Ovary (tissue), 9 donors: ENCODE data around the gene MTMR8. TPM values are rescaled to one million over a fixed set of nuclear protein-coding genes. Genes with fewer than 3 reads are reported as not detected.
"Not testable (repeated sequence)": the region's sequence is repeated elsewhere in the genome, so short reads cannot be mapped to it uniquely, and the experiment has no call there.

Experiments
- DNase-seq, 5 donors: peaks; one replicate each; pipeline ENCODE4 v3.0.0-alpha.2; 2019 to 2020
- H3K27ac ChIP-seq, 2 donors: fragments of 200-600 bp; one replicate each; pipeline versions ENCODE4 v1.5.1 to v1.8.0; 2019 to 2022
- H3K27me3 ChIP-seq: fragments of 200-600 bp; one replicate; pipeline ENCODE4 v1.8.0; 2022
- H3K36me3 ChIP-seq: fragments of 200-600 bp; sonication (generic); one replicate; pipeline ENCODE4 v1.5.1; 2019
- H3K4me1 ChIP-seq: one replicate; pipeline ENCODE4 v1.8.1; 2013; ENCODE audit warnings: mild to moderate bottlenecking, moderate library complexity; ENCODE audit not compliant: insufficient read depth
- H3K4me3 ChIP-seq: fragments of 200-600 bp; sonication (generic); one replicate; pipeline ENCODE4 v1.5.1; 2017
- H3K9me3 ChIP-seq, 2 donors: fragments of 200-600 bp in 1 of 2; sonication (generic) in 1 of 2; one replicate each; pipeline versions ENCODE4 v1.5.1 to v1.8.1; 2013 to 2019; ENCODE audit warnings: mild to moderate bottlenecking in 1 of 2, moderate library complexity in 1 of 2
- EP300 ChIP-seq: sonication (generic); formaldehyde crosslinking; IDR thresholded peaks from one replicate; pipeline ENCODE4 v1.6.1; 2017; ENCODE audit warnings: antibody characterized with exemption
- POLR2A ChIP-seq: fragments of 450-650 bp; IDR thresholded peaks from one replicate; pipeline ENCODE4 v1.6.1; 2017; ENCODE audit warnings: antibody characterized with exemption, mild to moderate bottlenecking, moderate library complexity
- WGBS, 3 donors: extraction: QIAGEN DNeasy Blood & Tissue Kit in 1 of 3; methylation state at CpG; one replicate each; pipeline versions ENCODE4 v1.1.5 to v1.1.7; 2013 to 2017; 5-methylcytosine and 5-hydroxymethylcytosine counted together
- intact Hi-C, 4 donors: fragments of 100-400 bp; cut with DNase I; formaldehyde crosslinking; loops; one replicate each; pipeline versions ENCODE4 v1.11.0 to v1.15.1; 2022 to 2023
- polyA plus RNA-seq, 2 donors: library from polyadenylated mRNA; stranded (reverse); fragments of 200-250 nt in 1 of 2; fragments of 350-450 nt in 1 of 2; fragmentation: Illumina TruSeq in 1 of 2; extraction: RNeasy Lipid Tissue Mini Kit (QIAGEN cat#74804) in 1 of 2; gene quantifications; one replicate each; pipeline ENCODE4 v1.2.3, GENCODE V29; 2013 to 2014
- total RNA-seq, 7 donors: library from RNA; depleted of rRNA in 2 of 7; stranded (reverse); fragments of >200 nt in 2 of 7; fragmentation: NEBNext Ultra II Directional in 3 of 7; extraction: Animal tissue kit (Norgen Biotek cat#: 25700) in 3 of 7; gene quantifications; one replicate each; pipeline versions ENCODE4 v1.1.0 to v1.2.4, GENCODE V29; 2016 to 2023
- TF ChIP-seq, protein P1 (sequence below), 3 donors: fragments of 450-650 bp in 2 of 3; fragments of 200-600 bp in 1 of 3; IDR thresholded peaks; one replicate each; pipeline versions ENCODE4 v1.5.1 to v1.8.0; 2016 to 2022; ENCODE audit warnings: antibody characterized with exemption in 3 of 3, mild to moderate bottlenecking in 1 of 3
- donor health status: DM: no; HTN: no; CAD: no; lungs with moderate emphysema.
- donor health status: DM: no; HTN: no; CAD: no.
- donor health status: Bipolar disorder and iron deficiency.
- donor health status: DM: yes; HTN: yes; CAD: no.
- donor health status: DM: no; HTN: no; CAD: no.
- donor health status: DM: yes; HTN: yes; CAD: no.

MTMR8 gene
- total and polyA plus RNA-seq, 9 donors, result 1.3 to 6.0 (median 4.2) TPM

GRCh38 chrX:64395568-64395929 lies 297 bp upstream of the MTMR8 start:
- TF ChIP-seq EP300 (no peak), POLR2A (no peak)
- TF ChIP-seq, protein P1, sequence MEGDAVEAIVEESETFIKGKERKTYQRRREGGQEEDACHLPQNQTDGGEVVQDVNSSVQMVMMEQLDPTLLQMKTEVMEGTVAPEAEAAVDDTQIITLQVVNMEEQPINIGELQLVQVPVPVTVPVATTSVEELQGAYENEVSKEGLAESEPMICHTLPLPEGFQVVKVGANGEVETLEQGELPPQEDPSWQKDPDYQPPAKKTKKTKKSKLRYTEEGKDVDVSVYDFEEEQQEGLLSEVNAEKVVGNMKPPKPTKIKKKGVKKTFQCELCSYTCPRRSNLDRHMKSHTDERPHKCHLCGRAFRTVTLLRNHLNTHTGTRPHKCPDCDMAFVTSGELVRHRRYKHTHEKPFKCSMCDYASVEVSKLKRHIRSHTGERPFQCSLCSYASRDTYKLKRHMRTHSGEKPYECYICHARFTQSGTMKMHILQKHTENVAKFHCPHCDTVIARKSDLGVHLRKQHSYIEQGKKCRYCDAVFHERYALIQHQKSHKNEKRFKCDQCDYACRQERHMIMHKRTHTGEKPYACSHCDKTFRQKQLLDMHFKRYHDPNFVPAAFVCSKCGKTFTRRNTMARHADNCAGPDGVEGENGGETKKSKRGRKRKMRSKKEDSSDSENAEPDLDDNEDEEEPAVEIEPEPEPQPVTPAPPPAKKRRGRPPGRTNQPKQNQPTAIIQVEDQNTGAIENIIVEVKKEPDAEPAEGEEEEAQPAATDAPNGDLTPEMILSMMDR (IDR thresholded peaks at IDR 0.05), result no peak
- H3K9me3 ChIP-seq, result no peaks in the 10 kb centered on the region
- H3K4me3 ChIP-seq, result peak overlapping the region; percentile 61
- WGBS, 3 donors, result 14 to 15% (median 15%) methylated on average over 4 of the region's 4 CpGs
- no peaks in the 10 kb centered on the region for H3K36me3 ChIP-seq
- intact Hi-C loops, result loop anchor here in 1 of 4 donors (10.0 kb wide), 1 partner anchor 1479 kb away; no protein-coding TSS in a partner anchor
- no peaks in the 10 kb centered on the region for H3K27me3 ChIP-seq
- H3K27ac ChIP-seq, result no peak overlapping the region
- H3K4me1 ChIP-seq, result no peaks in the 10 kb centered on the region
- DNase-seq, result no peak

DNA sequence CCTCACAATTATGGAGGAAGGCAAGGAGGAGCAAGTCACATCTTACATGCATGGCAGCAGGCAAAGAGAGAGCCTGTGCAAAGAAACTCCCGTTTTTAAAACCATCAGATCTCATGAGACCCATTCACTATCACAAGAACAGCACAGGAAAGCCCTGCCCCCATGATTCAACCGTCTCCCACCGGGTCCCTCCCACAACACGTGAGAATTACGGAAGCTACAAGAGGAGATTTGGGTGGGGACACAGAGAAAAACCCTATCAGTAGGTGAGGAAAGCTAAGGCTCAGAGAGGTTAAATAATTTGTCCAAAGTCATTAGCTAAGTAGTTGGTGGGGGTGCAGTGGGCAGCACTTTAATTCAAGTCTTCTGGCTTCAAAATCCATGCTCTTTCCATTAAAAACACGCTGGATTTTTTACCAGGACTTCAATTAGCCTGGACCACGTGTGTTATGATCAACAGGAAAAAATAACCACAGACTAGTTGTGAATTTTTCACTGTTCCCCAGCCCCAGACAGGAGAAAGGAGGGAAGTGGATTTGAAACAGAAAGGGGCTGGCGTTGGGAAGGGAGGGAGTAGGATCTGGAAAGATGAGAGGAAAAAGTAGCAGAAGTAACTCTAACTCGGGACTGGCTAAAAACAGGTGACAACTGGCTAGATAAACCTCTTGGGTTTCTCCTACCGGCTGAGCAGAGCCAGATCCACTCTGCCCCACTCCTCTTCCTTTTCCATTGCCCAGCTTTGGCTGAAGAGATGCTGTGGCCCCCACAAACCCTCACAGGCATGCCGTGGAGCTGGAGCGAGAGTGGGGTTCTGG lies 986 bp downstream of the MTMR8 start:
- DNase-seq, result no peak
- H3K9me3 ChIP-seq, result no peaks in the 10 kb centered on the region
- H3K4me1 ChIP-seq, result no peaks in the 10 kb centered on the region
- TF ChIP-seq POLR2A, result no peak
- TF ChIP-seq, protein P1 (IDR thresholded peaks at IDR 0.05), result no peak
- no peak for TF ChIP-seq EP300
- intact Hi-C loops, result loop anchor here in 1 of 4 donors (10.0 kb wide), 1 partner anchor 1481 kb away; no protein-coding TSS in a partner anchor
- no peaks in the 10 kb centered on the region for H3K27me3 ChIP-seq
- WGBS, 3 donors, result 34 to 42% (median 34%) methylated on average over 12 of the region's 12 CpGs
- H3K4me3 ChIP-seq, result peak overlapping the region; percentile 61
- H3K36me3 ChIP-seq, result no peaks in the 10 kb centered on the region
- no peak overlapping the region for H3K27ac ChIP-seq

- TF ChIP-seq EP300, result no peak
- TF ChIP-seq POLR2A, result no peak
- Histone ChIP-seq H3K9me3 (peaks cover 0 to 9% of the 10 kb centered on the region in 2 donors), H3K27ac (no peak overlapping the region), H3K4me1 (no peaks in the 10 kb centered on the region), H3K36me3 (no peaks in the 10 kb centered on the region), H3K27me3 (no peaks in the 10 kb centered on the region), H3K4me3 (no peak overlapping the region)
- no peak for DNase-seq
- intact Hi-C loops, result no loop called here
These were observed 5.8 kb downstream of the MTMR8 start for GRCh38 chrX:64389489-64389888.

DNA sequence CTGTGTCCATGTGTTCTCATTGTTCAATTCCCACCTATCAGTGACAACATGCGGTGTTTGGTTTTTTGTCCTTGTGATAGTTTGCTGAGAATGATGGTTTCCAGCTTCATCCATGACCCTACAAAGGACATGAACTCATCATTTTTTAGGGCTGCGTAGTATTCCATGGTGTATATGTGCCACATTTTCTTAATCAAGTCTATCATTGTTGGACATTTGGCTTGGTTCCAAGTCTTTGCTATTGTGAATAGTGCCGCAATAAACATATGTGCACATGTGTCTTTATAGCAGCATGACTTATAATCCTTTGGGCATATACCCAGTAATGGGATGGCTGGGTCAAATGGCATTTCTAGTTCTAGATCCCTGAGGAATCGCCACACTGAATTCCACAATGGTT lies 14.5 kb downstream of the MTMR8 start:
- H3K4me3 ChIP-seq, DNase-seq, intact Hi-C loops, H3K4me1 ChIP-seq, H3K36me3 ChIP-seq, H3K27me3 ChIP-seq, H3K27ac ChIP-seq: not testable (repeated sequence)
- peaks cover 0 to 17% of the 10 kb centered on the region in 2 donors for H3K9me3 ChIP-seq
- 86 to 93% (median 91%) methylated on average over 4 of the region's 4 CpGs for WGBS, 3 donors

DNA sequence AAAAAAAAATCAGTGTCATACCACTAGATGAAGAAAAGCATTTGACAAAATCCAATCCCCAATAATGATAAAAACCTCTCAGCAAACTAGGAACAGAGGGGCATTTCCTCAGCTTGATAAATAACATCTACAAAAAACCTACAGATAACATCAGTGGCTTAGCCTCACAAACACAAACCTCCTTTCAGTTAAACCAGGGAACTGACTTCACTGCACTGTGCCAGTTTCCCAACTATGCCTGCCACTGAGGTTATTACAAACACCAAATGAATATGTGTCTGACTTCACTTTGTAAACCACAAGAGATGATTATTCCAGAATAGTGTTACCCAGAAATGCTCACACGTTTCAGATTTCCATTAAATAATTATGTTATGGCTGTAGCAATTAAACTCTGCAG lies 15.3 kb downstream of the MTMR8 start:
- TF ChIP-seq, protein P1 (IDR thresholded peaks at IDR 0.05), result no peak
- no peak for TF ChIP-seq EP300
- TF ChIP-seq POLR2A, result no peak
- H3K4me3 ChIP-seq, result no peak overlapping the region
- DNase-seq, result no peak
- peaks cover 0 to 11% of the 10 kb centered on the region in 2 donors for H3K9me3 ChIP-seq
- no peaks in the 10 kb centered on the region for H3K36me3 ChIP-seq
- H3K27ac ChIP-seq, result no peak overlapping the region
- no peaks in the 10 kb centered on the region for H3K4me1 ChIP-seq
- whole genome bisulfite sequencing, 3 donors, result 47 to 70% (median 57%) methylated on average over 1 of the region's 1 CpG
- no peaks in the 10 kb centered on the region for H3K27me3 ChIP-seq
- intact Hi-C loops, result no loop called here
